ENCODE results near the gene ITPR2. TPM values are rescaled to one million over a fixed set of nuclear protein-coding genes. Genes with fewer than 3 reads are reported as not detected.

ITPR2 gene
- total RNA-seq, 1 donor from 2014 or later, result 16.7 TPM

DNA sequence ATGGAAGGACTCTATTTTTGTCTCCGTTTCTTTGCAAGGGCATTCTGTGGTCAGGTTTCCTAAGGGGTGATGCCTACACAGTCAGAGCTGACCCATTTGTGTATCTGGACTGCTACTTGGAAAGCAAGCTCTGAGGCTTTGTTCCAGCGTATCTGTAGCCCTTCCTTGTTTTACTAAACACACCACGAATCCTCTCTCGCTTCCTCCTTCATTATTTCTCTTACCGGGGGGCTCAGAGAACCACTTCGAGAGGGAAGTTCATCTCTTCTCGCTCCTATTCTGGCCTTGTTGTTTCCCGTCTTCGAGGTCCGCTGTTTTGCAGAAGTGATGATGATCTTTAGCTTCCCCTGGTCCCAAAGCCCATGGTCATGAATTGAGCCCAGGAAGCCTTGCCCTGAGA, 472.9 kb downstream of the ITPR2 start:
- H3K4me1 Mint-ChIP-seq, result peaks cover 3% of the 10 kb centered on the region
- no peak overlapping the region for H3K4me3 Mint-ChIP-seq
- H3K27me3 Mint-ChIP-seq (ENCODE audit: low read depth), result no peaks in the 10 kb centered on the region
- H3K9me3 Mint-ChIP-seq, result no peaks in the 10 kb centered on the region
- TF ChIP-seq, protein P1, sequence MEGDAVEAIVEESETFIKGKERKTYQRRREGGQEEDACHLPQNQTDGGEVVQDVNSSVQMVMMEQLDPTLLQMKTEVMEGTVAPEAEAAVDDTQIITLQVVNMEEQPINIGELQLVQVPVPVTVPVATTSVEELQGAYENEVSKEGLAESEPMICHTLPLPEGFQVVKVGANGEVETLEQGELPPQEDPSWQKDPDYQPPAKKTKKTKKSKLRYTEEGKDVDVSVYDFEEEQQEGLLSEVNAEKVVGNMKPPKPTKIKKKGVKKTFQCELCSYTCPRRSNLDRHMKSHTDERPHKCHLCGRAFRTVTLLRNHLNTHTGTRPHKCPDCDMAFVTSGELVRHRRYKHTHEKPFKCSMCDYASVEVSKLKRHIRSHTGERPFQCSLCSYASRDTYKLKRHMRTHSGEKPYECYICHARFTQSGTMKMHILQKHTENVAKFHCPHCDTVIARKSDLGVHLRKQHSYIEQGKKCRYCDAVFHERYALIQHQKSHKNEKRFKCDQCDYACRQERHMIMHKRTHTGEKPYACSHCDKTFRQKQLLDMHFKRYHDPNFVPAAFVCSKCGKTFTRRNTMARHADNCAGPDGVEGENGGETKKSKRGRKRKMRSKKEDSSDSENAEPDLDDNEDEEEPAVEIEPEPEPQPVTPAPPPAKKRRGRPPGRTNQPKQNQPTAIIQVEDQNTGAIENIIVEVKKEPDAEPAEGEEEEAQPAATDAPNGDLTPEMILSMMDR (conservative IDR thresholded peaks at IDR 0.05), result no peak
- H3K27ac Mint-ChIP-seq (ENCODE audit: unreplicated experiment), result no peak overlapping the region
- no peak for DNase-seq (ENCODE audit: low read depth, low spot score)
- H3K36me3 Mint-ChIP-seq (ENCODE audit: low read depth), result no peaks in the 10 kb centered on the region

DNA sequence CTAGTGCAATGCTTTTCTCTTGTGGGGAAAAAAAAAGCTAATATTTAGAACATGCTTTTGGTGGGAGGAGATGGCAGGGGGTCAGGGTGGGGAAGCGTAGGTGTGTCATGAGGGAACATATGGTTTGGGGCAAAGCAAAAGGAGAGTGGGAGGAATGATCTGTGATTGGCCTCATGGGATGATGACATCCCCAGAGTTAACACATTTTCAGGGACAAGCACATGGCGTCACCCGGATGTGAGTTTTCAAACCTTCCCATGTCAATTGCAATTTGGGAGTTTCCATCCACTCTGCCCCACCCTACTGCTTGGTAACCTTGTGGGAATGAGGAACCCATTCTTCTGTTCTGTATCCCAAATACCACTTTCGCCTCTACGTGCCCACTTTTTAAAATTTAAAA, 473.4 kb downstream of the ITPR2 start:
- DNase-seq (ENCODE audit: low read depth, low spot score), result no peak
- H3K4me1 Mint-ChIP-seq, result peaks cover 3% of the 10 kb centered on the region
- no peaks in the 10 kb centered on the region for H3K36me3 Mint-ChIP-seq (ENCODE audit: low read depth)
- no peak overlapping the region for H3K4me3 Mint-ChIP-seq
- no peaks in the 10 kb centered on the region for H3K27me3 Mint-ChIP-seq (ENCODE audit: low read depth)
- no peak overlapping the region for H3K27ac Mint-ChIP-seq (ENCODE audit: unreplicated experiment)
- TF ChIP-seq, protein P1 (conservative IDR thresholded peaks at IDR 0.05), result no peak
- no peaks in the 10 kb centered on the region for H3K9me3 Mint-ChIP-seq

DNA sequence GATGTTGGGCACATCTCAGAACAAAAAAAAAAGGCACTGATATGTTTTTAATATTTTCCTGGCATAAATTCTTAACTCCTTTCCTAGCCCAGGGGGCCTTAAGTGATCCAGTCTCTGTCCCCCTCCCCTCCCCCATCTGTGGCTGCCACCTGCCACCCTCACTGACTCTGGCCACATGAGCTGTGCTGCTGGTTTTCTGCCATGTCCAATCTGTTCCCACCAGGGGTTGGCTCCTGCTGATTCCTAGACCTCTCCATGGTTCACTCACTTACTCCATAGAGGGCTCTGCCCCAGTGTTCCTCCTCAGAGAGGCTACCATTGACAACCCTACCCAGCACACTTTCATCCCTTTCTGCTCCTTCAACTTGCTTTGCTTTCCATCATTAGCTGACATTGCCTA, 474.3 kb downstream of the ITPR2 start:
- no peak overlapping the region for H3K27ac Mint-ChIP-seq (ENCODE audit: unreplicated experiment)
- no peaks in the 10 kb centered on the region for H3K36me3 Mint-ChIP-seq (ENCODE audit: low read depth)
- peaks cover 3% of the 10 kb centered on the region for H3K4me1 Mint-ChIP-seq

DNA sequence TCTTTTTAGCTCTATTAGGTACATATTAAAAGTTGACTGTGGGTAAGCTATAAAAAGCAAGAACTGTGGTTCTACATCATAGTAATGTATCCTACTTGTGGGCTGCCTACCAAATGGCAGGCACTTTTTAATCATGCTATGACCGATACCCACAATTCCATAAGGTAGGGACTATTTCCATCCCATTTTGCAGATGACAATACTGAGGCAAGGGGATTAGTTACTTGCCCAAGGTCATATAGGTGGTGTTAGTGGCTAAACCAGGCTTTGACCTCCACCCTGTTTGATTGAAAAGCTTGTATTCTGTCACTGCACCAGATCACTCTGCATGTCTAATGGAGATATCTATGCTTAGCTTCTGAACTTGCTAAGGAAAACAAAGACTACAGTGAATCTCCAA, 485.7 kb downstream of the ITPR2 start:
- TF ChIP-seq, protein P1 (conservative IDR thresholded peaks at IDR 0.05), result no peak
- no peak for DNase-seq (ENCODE audit: low read depth, low spot score)
- Mint-ChIP-seq H3K27ac (ENCODE audit: unreplicated experiment) (no peak overlapping the region), H3K36me3 (ENCODE audit: low read depth) (no peaks in the 10 kb centered on the region), H3K4me1 (peaks cover 12% of the 10 kb centered on the region), H3K27me3 (ENCODE audit: low read depth) (no peaks in the 10 kb centered on the region), H3K4me3 (no peak overlapping the region), H3K9me3 (peaks cover 2% of the 10 kb centered on the region)

More for the DNA sequence above, 474.3 kb downstream of the ITPR2 start:
- no peak for DNase-seq (ENCODE audit: low read depth, low spot score)
- TF ChIP-seq, protein P1 (conservative IDR thresholded peaks at IDR 0.05), result no peak
- Mint-ChIP-seq H3K9me3 (no peaks in the 10 kb centered on the region), H3K4me3 (no peak overlapping the region), H3K27me3 (ENCODE audit: low read depth) (no peaks in the 10 kb centered on the region)

DNA sequence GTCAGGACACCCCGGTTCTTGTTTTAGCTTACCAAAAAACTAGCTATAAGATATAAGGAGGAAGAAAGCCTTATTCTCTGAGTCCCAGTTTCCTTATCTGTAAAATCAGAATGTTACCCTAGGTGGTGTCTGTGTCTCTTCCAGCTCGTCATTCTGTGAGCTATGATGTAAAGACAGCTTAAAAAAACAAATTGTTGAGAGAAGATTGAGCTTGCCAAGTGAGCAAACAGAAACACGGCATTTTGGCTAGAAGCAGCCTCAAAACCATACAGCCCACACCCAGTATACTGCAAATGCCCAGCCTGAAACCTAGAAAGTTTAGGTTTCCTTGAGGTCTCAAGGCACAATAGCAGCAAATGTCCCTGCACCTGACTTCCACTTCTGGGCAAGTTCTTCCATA, 486.3 kb downstream of the ITPR2 start:
- Mint-ChIP-seq H3K27me3 (ENCODE audit: low read depth) (no peaks in the 10 kb centered on the region), H3K27ac (ENCODE audit: unreplicated experiment) (no peak overlapping the region), H3K9me3 (peaks cover 2% of the 10 kb centered on the region), H3K4me1 (peaks cover 16% of the 10 kb centered on the region), H3K36me3 (ENCODE audit: low read depth) (no peaks in the 10 kb centered on the region), H3K4me3 (no peak overlapping the region)
- TF ChIP-seq, protein P1 (conservative IDR thresholded peaks at IDR 0.05), result no peak
- DNase-seq (ENCODE audit: low read depth, low spot score), result no peak
